ENCODE data around the gene TMEM250. TPM values are rescaled to one million over a fixed set of nuclear protein-coding genes. Genes with fewer than 3 reads are reported as not detected.
A peak's percentile ranks its signal among the peaks of the same experiment; 100 is the strongest.

Gene TMEM250
- total RNA-seq, 1 experiment from 2014 or later: 37.5 TPM

DNA sequence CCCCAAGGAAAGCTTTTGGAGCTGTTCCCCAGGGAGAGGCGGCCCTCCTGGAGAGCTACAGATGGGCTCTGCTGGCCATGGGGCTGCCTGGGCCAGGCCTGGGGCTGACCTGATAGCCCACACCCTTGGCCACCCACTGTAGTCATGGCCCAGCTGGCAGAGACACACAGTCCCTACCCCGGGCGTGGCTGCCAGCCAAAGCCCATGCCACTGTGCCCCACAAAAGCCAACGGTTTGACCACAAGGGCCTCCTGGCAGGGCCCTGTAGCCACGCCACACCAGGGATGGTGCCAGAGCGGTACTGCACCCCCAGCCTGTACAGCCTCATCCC is 38.8 kb downstream of the TMEM250 start:
- Histone ChIP-seq H3K27me3 (ENCODE audit: insufficient read depth, low read length) (no peaks in the 10 kb centered on the region), H3K4me2 (ENCODE audit: low read length) (no peak overlapping the region), H3K4me1 (ENCODE audit: control insufficient read depth in 1 of 2, insufficient read depth in 2 of 2, low read length in 2 of 2) (peaks cover 0 to 5% of the 10 kb centered on the region in 2 experiments; a peak in 2 of 4 replicates), H3K27ac (ENCODE audit: low read depth, low read length) (no peak overlapping the region; the same call in 1 of the 2 replicates), H4K20me1 (ENCODE audit: insufficient read depth) (no peaks in the 10 kb centered on the region), H3K79me2 (ENCODE audit: insufficient read depth, low read length) (peaks cover 91% of the 10 kb centered on the region), H3K9me2 (ENCODE audit: insufficient read depth) (no peaks in the 10 kb centered on the region), H2AFZ (ENCODE audit: low read depth, low read length, poor library complexity, severe bottlenecking) (no peak overlapping the region), H3K36me3 (ENCODE audit: control insufficient read depth in 1 of 2, insufficient read depth in 2 of 2, low read length in 2 of 2) (no peaks in the 10 kb centered on the region; a peak in 2 of 4 replicates), H3K9ac (ENCODE audit: low read length) (no peak overlapping the region), H3K4me3 (replicated peaks in 1 of 2; ENCODE audit: low read depth in 1 of 2, low read length in 2 of 2) (no peak overlapping the region), H3K9me3 (ENCODE audit: control insufficient read depth in 1 of 2, insufficient read depth in 1 of 2, low read depth in 1 of 2, low read length in 2 of 2) (no peaks in the 10 kb centered on the region)
- RAD21 ChIA-PET (ENCODE audit: low non-redundant PET in 1 of 2, low total read pairs in 2 of 2, uncharacterized antibody in 2 of 2, unreplicated experiment in 2 of 2): no interaction called here
- intact Hi-C loops (cut with micrococcal nuclease): no loop called here
- no TSS peak for BruUV-seq (replicated peaks)
- CTCF ChIA-PET: no interaction called here
- ATAC-seq: peak; percentile 27; the same call in 1 of the 2 replicates
- no peak for DNase-seq (ENCODE audit: low read depth, low spot score)
- POLR2A ChIA-PET: no interaction called here
- TF ChIP-seq FOSL1 (IDR thresholded peaks at IDR 0.05; ENCODE audit: low read depth) (no peak), REST (IDR thresholded peaks at IDR 0.05; ENCODE audit: low read depth) (no peak), SRF (IDR thresholded peaks at IDR 0.05; ENCODE audit: low read depth) (no peak)
- TF ChIP-seq, protein P1, sequence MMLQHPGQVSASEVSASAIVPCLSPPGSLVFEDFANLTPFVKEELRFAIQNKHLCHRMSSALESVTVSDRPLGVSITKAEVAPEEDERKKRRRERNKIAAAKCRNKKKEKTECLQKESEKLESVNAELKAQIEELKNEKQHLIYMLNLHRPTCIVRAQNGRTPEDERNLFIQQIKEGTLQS (IDR thresholded peaks at IDR 0.05): no peak

DNA sequence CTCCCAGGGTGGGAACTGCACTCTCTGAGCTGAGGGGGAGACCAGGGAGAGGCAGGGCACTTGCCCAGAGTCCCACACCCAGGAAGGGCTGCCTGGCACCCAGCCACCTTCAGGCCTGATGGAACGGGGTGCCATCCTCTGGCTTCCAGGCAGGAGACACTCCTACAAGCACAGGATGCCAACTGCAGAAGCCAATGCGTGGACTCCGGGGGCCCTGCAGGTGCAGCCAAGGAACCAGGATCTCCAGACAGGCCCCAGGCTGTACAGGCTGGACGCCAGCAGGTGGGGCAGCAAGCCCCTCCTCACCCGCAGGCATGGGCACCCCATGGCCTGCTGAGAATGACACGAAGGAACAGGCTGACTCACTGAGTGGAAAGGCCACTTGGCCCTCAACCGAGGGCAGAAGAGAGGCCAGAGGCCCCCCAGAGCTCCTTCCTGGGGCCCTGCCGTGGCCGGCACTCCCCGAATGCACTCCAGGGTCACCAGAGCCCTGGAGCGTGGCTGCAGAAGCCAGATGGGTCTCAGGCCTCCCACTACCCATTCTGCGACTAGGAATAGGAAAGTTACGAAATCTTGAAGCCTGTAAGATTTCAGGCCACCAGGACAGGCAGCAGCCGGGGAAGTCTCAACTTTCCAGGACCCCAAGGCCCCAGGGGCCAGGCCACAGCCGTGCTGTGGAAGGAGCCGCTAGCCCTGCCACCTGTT is 39.3 kb downstream of the TMEM250 start:
- Histone ChIP-seq H4K20me1 (ENCODE audit: insufficient read depth) (no peaks in the 10 kb centered on the region), H2AFZ (ENCODE audit: low read depth, low read length, poor library complexity, severe bottlenecking) (no peak overlapping the region), H3K4me3 (replicated peaks in 1 of 2; ENCODE audit: low read depth in 1 of 2, low read length in 2 of 2) (no peak overlapping the region), H3K27me3 (ENCODE audit: insufficient read depth, low read length) (no peaks in the 10 kb centered on the region), H3K4me1 (ENCODE audit: control insufficient read depth in 1 of 2, insufficient read depth in 2 of 2, low read length in 2 of 2) (peaks cover 0 to 5% of the 10 kb centered on the region in 2 experiments; a peak in 2 of 4 replicates), H3K27ac (ENCODE audit: low read depth, low read length) (no peak overlapping the region; the same call in 1 of the 2 replicates), H3K9ac (ENCODE audit: low read length) (no peak overlapping the region), H3K9me2 (ENCODE audit: insufficient read depth) (no peaks in the 10 kb centered on the region), H3K36me3 (ENCODE audit: control insufficient read depth in 1 of 2, insufficient read depth in 2 of 2, low read length in 2 of 2) (no peaks in the 10 kb centered on the region; a peak in 2 of 4 replicates), H3K79me2 (ENCODE audit: insufficient read depth, low read length) (peaks cover 91% of the 10 kb centered on the region), H3K9me3 (ENCODE audit: control insufficient read depth in 1 of 2, insufficient read depth in 1 of 2, low read depth in 1 of 2, low read length in 2 of 2) (no peaks in the 10 kb centered on the region), H3K4me2 (ENCODE audit: low read length) (no peak overlapping the region)
- RAD21 ChIA-PET (ENCODE audit: low non-redundant PET in 1 of 2, low total read pairs in 2 of 2, uncharacterized antibody in 2 of 2, unreplicated experiment in 2 of 2): no interaction called here
- intact Hi-C loops (cut with micrococcal nuclease): no loop called here
- no peak for DNase-seq (ENCODE audit: low read depth, low spot score)
- CTCF ChIA-PET: no interaction called here
- BruUV-seq (replicated peaks): no TSS peak
- POLR2A ChIA-PET: no interaction called here
- no peak for ATAC-seq
- TF ChIP-seq, protein P1 (IDR thresholded peaks at IDR 0.05): no peak
- TF ChIP-seq EZH2phosphoT487 (IDR thresholded peaks at IDR 0.05; ENCODE audit: borderline replicate concordance) (no peak), FOSL1 (IDR thresholded peaks at IDR 0.05; ENCODE audit: low read depth) (no peak), SIN3A (IDR thresholded peaks at IDR 0.05; ENCODE audit: low read depth) (no peak), POLR2A (IDR thresholded peaks at IDR 0.05; ENCODE audit: borderline replicate concordance, extremely low read depth, insufficient read depth, insufficient read length) (no peak), CEBPB (IDR thresholded peaks at IDR 0.05; ENCODE audit: low read depth) (no peak), CBX3 (IDR thresholded peaks at IDR 0.05; ENCODE audit: low read depth) (no peak), ELF1 (IDR thresholded peaks at IDR 0.05; ENCODE audit: borderline replicate concordance, low read depth) (no peak), EGR1 (IDR thresholded peaks at IDR 0.05; ENCODE audit: low read depth) (no peak), POLR2AphosphoS5 (IDR thresholded peaks at IDR 0.05; ENCODE audit: low read depth, low read length) (no peak), TCF7L2 (IDR thresholded peaks at IDR 0.05; ENCODE audit: borderline replicate concordance, extremely low read depth, insufficient read depth, insufficient read length) (no peak), EZH2 (IDR thresholded peaks at IDR 0.05) (no peak), SP1 (IDR thresholded peaks at IDR 0.05; ENCODE audit: low read depth) (no peak), ZNF274 (IDR thresholded peaks at IDR 0.05; ENCODE audit: low read depth, low read length) (no peak)
- TF ChIP-seq, protein P2, sequence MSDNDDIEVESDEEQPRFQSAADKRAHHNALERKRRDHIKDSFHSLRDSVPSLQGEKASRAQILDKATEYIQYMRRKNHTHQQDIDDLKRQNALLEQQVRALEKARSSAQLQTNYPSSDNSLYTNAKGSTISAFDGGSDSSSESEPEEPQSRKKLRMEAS (IDR thresholded peaks at IDR 0.05): no peak
